ENCODE results near the gene ANAPC16.
A peak's percentile ranks its signal among the peaks of the same experiment; 100 is the strongest.

The ANAPC16 gene

GRCh38 chr10:72186258-72186981 lies 29.4 kb upstream of the ANAPC16 start:
- Histone ChIP-seq H2BK5ac (ENCODE audit: low read depth, low read length, poor library complexity) (no peak overlapping the region), H3K18ac (ENCODE audit: low read length) (no peak overlapping the region), H3K36me3 (ENCODE audit: control insufficient read depth in 1 of 2, insufficient read depth in 2 of 2, low read length in 2 of 2) (peaks cover 5 to 9% of the 10 kb centered on the region in 2 experiments)

GRCh38 chr10:72186982-72187330 lies 28.9 kb upstream of the ANAPC16 start:
- Histone ChIP-seq H4K12ac (ENCODE audit: low read depth, low read length) (no peak overlapping the region), H3K4me3 (ENCODE audit: low read depth, low read length) (no peak overlapping the region), H3K9ac (ENCODE audit: low read length) (no peak overlapping the region), H2AK5ac (ENCODE audit: low read length) (no peak overlapping the region), H3K4me1 (ENCODE audit: control insufficient read depth in 1 of 2, insufficient read depth in 2 of 2, low read length in 2 of 2) (no peaks in the 10 kb centered on the region), H2AFZ (ENCODE audit: insufficient read depth, low read length, poor library complexity) (no peak overlapping the region), H2BK12ac (ENCODE audit: low read length) (no peak overlapping the region), H4K8ac (ENCODE audit: low read depth, low read length) (no peak overlapping the region), H3K18ac (ENCODE audit: low read length) (no peak overlapping the region), H3K27me3 (ENCODE audit: insufficient read depth, low read length) (no peaks in the 10 kb centered on the region), H3K36me3 (ENCODE audit: control insufficient read depth in 1 of 2, insufficient read depth in 2 of 2, low read length in 2 of 2) (peaks cover 5 to 6% of the 10 kb centered on the region in 2 experiments), H3K4me2 (ENCODE audit: low read length) (no peak overlapping the region), H4K91ac (ENCODE audit: low read depth, low read length) (no peak overlapping the region), H2BK120ac (ENCODE audit: insufficient read depth, low read length, poor library complexity) (no peak overlapping the region), H3K23ac (ENCODE audit: low read length) (no peak overlapping the region), H3K4ac (ENCODE audit: low read depth, low read length) (no peak overlapping the region), H3K27ac (ENCODE audit: low read depth, low read length) (no peak overlapping the region), H3K79me1 (ENCODE audit: low read length) (no peaks in the 10 kb centered on the region), H3K79me2 (ENCODE audit: control insufficient read depth, insufficient read depth, low read length, poor library complexity) (no peaks in the 10 kb centered on the region), H3K9me3 (ENCODE audit: insufficient read depth, low read depth, low read length) (peaks cover 2% of the 10 kb centered on the region), H2BK5ac (ENCODE audit: low read depth, low read length, poor library complexity) (no peak overlapping the region), H3K14ac (ENCODE audit: low read length) (no peak overlapping the region)
- WGBS (ENCODE audit: extremely low coverage, insufficient coverage, insufficient read length) = no CpG with 5 or more reads among the region's 3 CpGs
- DNase-seq = no peak

More at GRCh38 chr10:72186258-72186981, 29.4 kb upstream of the ANAPC16 start:
- Histone ChIP-seq H3K4me3 (ENCODE audit: low read depth, low read length) (no peak overlapping the region), H3K23ac (ENCODE audit: low read length) (no peak overlapping the region), H2AFZ (ENCODE audit: insufficient read depth, low read length, poor library complexity) (no peak overlapping the region), H2BK120ac (ENCODE audit: insufficient read depth, low read length, poor library complexity) (no peak overlapping the region), H2BK12ac (ENCODE audit: low read length) (no peak overlapping the region), H3K9ac (ENCODE audit: low read length) (no peak overlapping the region), H3K14ac (ENCODE audit: low read length) (no peak overlapping the region), H3K4me2 (ENCODE audit: low read length) (no peak overlapping the region), H3K27me3 (ENCODE audit: insufficient read depth, low read length) (no peaks in the 10 kb centered on the region), H3K79me1 (ENCODE audit: low read length) (no peaks in the 10 kb centered on the region), H3K9me3 (ENCODE audit: insufficient read depth, low read depth, low read length) (peaks cover 2% of the 10 kb centered on the region), H3K79me2 (ENCODE audit: control insufficient read depth, insufficient read depth, low read length, poor library complexity) (no peaks in the 10 kb centered on the region), H3K4ac (ENCODE audit: low read depth, low read length) (no peak overlapping the region), H3K4me1 (ENCODE audit: control insufficient read depth in 1 of 2, insufficient read depth in 2 of 2, low read length in 2 of 2) (no peaks in the 10 kb centered on the region), H3K27ac (ENCODE audit: low read depth, low read length) (no peak overlapping the region), H4K8ac (ENCODE audit: low read depth, low read length) (no peak overlapping the region), H4K12ac (ENCODE audit: low read depth, low read length) (no peak overlapping the region), H2AK5ac (ENCODE audit: low read length) (no peak overlapping the region), H4K91ac (ENCODE audit: low read depth, low read length) (no peak overlapping the region)
- peak; percentile 5 to 55 for DNase-seq
- no CpG with 5 or more reads among the region's 7 CpGs for WGBS (ENCODE audit: extremely low coverage, insufficient coverage, insufficient read length)

DNA sequence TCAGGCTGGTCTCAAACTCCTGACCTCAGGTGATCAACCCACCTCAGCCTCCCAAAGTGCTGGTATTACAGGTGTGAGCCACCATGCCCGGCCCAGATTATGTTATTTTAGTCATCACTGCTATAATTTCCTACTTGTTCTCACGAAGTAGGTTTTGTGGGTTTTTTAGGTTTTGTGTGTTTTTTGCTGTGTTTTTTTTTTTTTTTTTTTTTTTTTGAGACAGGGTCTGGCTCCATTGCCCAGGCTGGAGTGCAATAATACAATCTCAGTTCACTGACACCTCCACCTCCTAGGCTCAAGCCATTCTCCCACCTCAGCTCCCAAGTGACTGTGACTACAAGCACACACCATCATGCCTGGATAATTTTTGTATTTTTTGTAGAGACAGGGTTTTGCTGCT lies 20.9 kb upstream of the ANAPC16 start:
- H3K79me1 ChIP-seq (ENCODE audit: low read length) = peaks cover 13% of the 10 kb centered on the region
- H2BK120ac ChIP-seq (ENCODE audit: insufficient read depth, low read length, poor library complexity) = no peak overlapping the region
- no peak overlapping the region for H3K27ac ChIP-seq (ENCODE audit: low read depth, low read length)
- H3K23ac ChIP-seq (ENCODE audit: low read length) = no peak overlapping the region
- H4K91ac ChIP-seq (ENCODE audit: low read depth, low read length) = no peak overlapping the region
- DNase-seq = no peak
- H2BK5ac ChIP-seq (ENCODE audit: low read depth, low read length, poor library complexity) = no peak overlapping the region
- H2AK5ac ChIP-seq (ENCODE audit: low read length) = no peak overlapping the region
- no peak overlapping the region for H2AFZ ChIP-seq (ENCODE audit: insufficient read depth, low read length, poor library complexity)
- H3K27me3 ChIP-seq (ENCODE audit: insufficient read depth, low read length) = no peaks in the 10 kb centered on the region
- WGBS (ENCODE audit: extremely low coverage, insufficient coverage, insufficient read length) = no CpG with 5 or more reads among the region's 2 CpGs
- H3K4me1 ChIP-seq (ENCODE audit: control insufficient read depth in 1 of 2, insufficient read depth in 2 of 2, low read length in 2 of 2) = peaks cover 3 to 4% of the 10 kb centered on the region in 2 experiments
- H3K4me2 ChIP-seq (ENCODE audit: low read length) = no peak overlapping the region
- no peak overlapping the region for H4K8ac ChIP-seq (ENCODE audit: low read depth, low read length)
- no peak overlapping the region for H2BK12ac ChIP-seq (ENCODE audit: low read length)
- no peaks in the 10 kb centered on the region for H3K9me3 ChIP-seq (ENCODE audit: insufficient read depth, low read depth, low read length)
- H3K79me2 ChIP-seq (ENCODE audit: control insufficient read depth, insufficient read depth, low read length, poor library complexity) = no peaks in the 10 kb centered on the region
- no peak overlapping the region for H3K4ac ChIP-seq (ENCODE audit: low read depth, low read length)
- no peak overlapping the region for H3K9ac ChIP-seq (ENCODE audit: low read length)
- no peak overlapping the region for H3K14ac ChIP-seq (ENCODE audit: low read length)
- no peak overlapping the region for H3K18ac ChIP-seq (ENCODE audit: low read length)
- no peak overlapping the region for H3K4me3 ChIP-seq (ENCODE audit: low read depth, low read length)
- peaks cover 1 to 9% of the 10 kb centered on the region in 2 experiments for H3K36me3 ChIP-seq (ENCODE audit: control insufficient read depth in 1 of 2, insufficient read depth in 2 of 2, low read length in 2 of 2)
- no peak overlapping the region for H4K12ac ChIP-seq (ENCODE audit: low read depth, low read length)

DNA sequence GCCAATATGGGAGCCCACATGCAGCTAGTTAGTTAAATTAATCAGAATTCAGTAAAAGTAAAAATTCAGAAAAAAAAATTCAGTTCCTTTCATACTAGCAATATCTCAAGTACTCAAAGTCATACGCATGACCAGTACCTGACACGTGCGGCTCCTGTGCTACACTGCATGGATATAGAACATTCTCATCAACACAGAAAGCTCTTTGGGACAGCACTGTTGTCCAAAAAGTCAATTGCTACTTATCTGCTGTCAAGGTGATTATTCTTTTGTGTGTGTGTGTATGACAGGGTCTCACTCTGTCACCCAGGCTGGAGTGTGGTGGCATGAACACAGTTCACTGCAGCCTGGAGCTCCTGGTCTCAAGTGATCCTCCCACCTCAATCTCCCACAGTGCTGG lies 14.9 kb upstream of the ANAPC16 start:
- no peak for DNase-seq
- H3K27ac ChIP-seq (ENCODE audit: low read depth, low read length) = no peak overlapping the region
- no peaks in the 10 kb centered on the region for H3K27me3 ChIP-seq (ENCODE audit: insufficient read depth, low read length)
- H2AK5ac ChIP-seq (ENCODE audit: low read length) = no peak overlapping the region
- H3K9ac ChIP-seq (ENCODE audit: low read length) = no peak overlapping the region
- WGBS (ENCODE audit: extremely low coverage, insufficient coverage, insufficient read length) = no CpG with 5 or more reads among the region's 3 CpGs
- no peaks in the 10 kb centered on the region for H3K9me3 ChIP-seq (ENCODE audit: insufficient read depth, low read depth, low read length)
- H3K4me1 ChIP-seq (ENCODE audit: control insufficient read depth in 1 of 2, insufficient read depth in 2 of 2, low read length in 2 of 2) = peaks cover 3 to 4% of the 10 kb centered on the region in 2 experiments
- H2BK5ac ChIP-seq (ENCODE audit: low read depth, low read length, poor library complexity) = no peak overlapping the region
- H3K4me2 ChIP-seq (ENCODE audit: low read length) = no peak overlapping the region
- H3K4me3 ChIP-seq (ENCODE audit: low read depth, low read length) = no peak overlapping the region
- no peak overlapping the region for H3K4ac ChIP-seq (ENCODE audit: low read depth, low read length)
- peaks cover 6 to 19% of the 10 kb centered on the region in 2 experiments for H3K36me3 ChIP-seq (ENCODE audit: control insufficient read depth in 1 of 2, insufficient read depth in 2 of 2, low read length in 2 of 2)
- H3K18ac ChIP-seq (ENCODE audit: low read length) = no peak overlapping the region
- H3K79me1 ChIP-seq (ENCODE audit: low read length) = peaks cover 13% of the 10 kb centered on the region
- H4K91ac ChIP-seq (ENCODE audit: low read depth, low read length) = no peak overlapping the region
- H4K8ac ChIP-seq (ENCODE audit: low read depth, low read length) = no peak overlapping the region
- H2BK12ac ChIP-seq (ENCODE audit: low read length) = no peak overlapping the region
- no peaks in the 10 kb centered on the region for H3K79me2 ChIP-seq (ENCODE audit: control insufficient read depth, insufficient read depth, low read length, poor library complexity)
- no peak overlapping the region for H4K12ac ChIP-seq (ENCODE audit: low read depth, low read length)
- no peak overlapping the region for H2BK120ac ChIP-seq (ENCODE audit: insufficient read depth, low read length, poor library complexity)
- H3K23ac ChIP-seq (ENCODE audit: low read length) = no peak overlapping the region
- H3K14ac ChIP-seq (ENCODE audit: low read length) = no peak overlapping the region
- no peak overlapping the region for H2AFZ ChIP-seq (ENCODE audit: insufficient read depth, low read length, poor library complexity)
